Common myeloid progenitor, CD34-positive (primary cell): ENCODE measurements around the gene ZNF518B.

Experiments used
- CTCF ChIA-PET: fragments of 350-600 bp; sonication (Branson Sonifier 250); formaldehyde crosslinking; loops from one replicate; lab custom pipeline; 2021; ENCODE audit warnings: antibody characterized with exemption; lab: Charles Lee
- POLR2A ChIA-PET: fragments of 350-600 bp; sonication (Branson Sonifier 250); formaldehyde crosslinking; loops from one replicate; lab custom pipeline; 2021; ENCODE audit warnings: antibody characterized with exemption; lab: Charles Lee
- DNase-seq, 3 donors: peaks; one replicate each; pipeline versions ENCODE4 v3.0.0 to v3.0.0-alpha.2; 2013
- H3K27ac ChIP-seq, 2 experiments: 1 replicate in 1 of 2; 2 replicates in 1 of 2; pipeline ENCODE4 v1.7.0; 2013; ENCODE audit warnings: inconsistent platforms in 2 of 2, low read length in 2 of 2, mild to moderate bottlenecking in 2 of 2, low read depth in 1 of 2, moderate library complexity in 1 of 2; ENCODE audit not compliant: severe bottlenecking in 2 of 2, insufficient read depth in 1 of 2, poor library complexity in 1 of 2
- H3K27me3 ChIP-seq, 5 experiments: replicated peaks in 2 of 5; 1 replicate in 3 of 5; 2 replicates in 2 of 5; pipeline versions ENCODE4 v1.6.1 to v1.7.0; 2013; ENCODE audit warnings: low read length in 4 of 5, mild to moderate bottlenecking in 2 of 5, moderate library complexity in 2 of 5, inconsistent platforms in 1 of 5; ENCODE audit not compliant: insufficient read depth in 5 of 5, control insufficient read depth in 4 of 5
- H3K36me3 ChIP-seq, 4 experiments: 1 replicate in 2 of 4; 2 replicates in 2 of 4; pipeline versions ENCODE4 v1.6.1 to v1.7.0; 2013; ENCODE audit warnings: low read length in 3 of 4, control low read depth in 1 of 4, mild to moderate bottlenecking in 1 of 4; ENCODE audit not compliant: control insufficient read depth in 4 of 4, insufficient read depth in 4 of 4
- H3K4me1 ChIP-seq, 4 experiments: 1 replicate in 3 of 4; 2 replicates in 1 of 4; pipeline versions ENCODE4 v1.6.1 to v1.7.1; 2013; ENCODE audit warnings: low read length in 3 of 4, mild to moderate bottlenecking in 3 of 4, control low read depth in 1 of 4, inconsistent platforms in 1 of 4, moderate library complexity in 1 of 4; ENCODE audit not compliant: control insufficient read depth in 4 of 4, insufficient read depth in 4 of 4; ENCODE audit errors: control extremely low read depth in 1 of 4
- H3K4me3 ChIP-seq, 7 experiments: 1 replicate in 4 of 7; 2 replicates in 3 of 7; pipeline versions ENCODE4 v1.5.1 to v1.7.0; 2013; ENCODE audit warnings: mild to moderate bottlenecking in 7 of 7, low read length in 6 of 7, moderate library complexity in 6 of 7, inconsistent platforms in 2 of 7, low read depth in 2 of 7, control low read depth in 1 of 7; ENCODE audit not compliant: insufficient read depth in 4 of 7, control insufficient read depth in 1 of 7; ENCODE audit errors: extremely low read depth in 1 of 7
- H3K9me3 ChIP-seq, 5 experiments: 1 replicate in 4 of 5; 2 replicates in 1 of 5; pipeline versions ENCODE4 v1.6.1 to v1.7.1; 2013; ENCODE audit warnings: low read length in 4 of 5, mild to moderate bottlenecking in 2 of 5, inconsistent platforms in 1 of 5, low read depth in 1 of 5, moderate library complexity in 1 of 5; ENCODE audit not compliant: control insufficient read depth in 4 of 5, insufficient read depth in 2 of 5; ENCODE audit errors: control extremely low read depth in 1 of 5
- WGBS: methylation state at CpG from one replicate; pipeline ENCODE4 v1.1.5; 2013; ENCODE audit not compliant: insufficient coverage; 5-methylcytosine and 5-hydroxymethylcytosine counted together

ZNF518B gene

GRCh38 chr4:10416441-10416840 lies 40.8 kb downstream of the ZNF518B start:
- Histone ChIP-seq H3K27me3 (peaks cover 0 to 4% (median 0%) of the 10 kb centered on the region in 5 experiments), H3K36me3 (no peaks in the 10 kb centered on the region), H3K4me3 (no peak overlapping the region), H3K4me1 (peaks cover 0 to 15% (median under 1%) of the 10 kb centered on the region in 4 experiments), H3K9me3 (peaks cover 0 to 6% (median 4%) of the 10 kb centered on the region in 5 experiments), H3K27ac (no peak overlapping the region)
- ChIA-PET CTCF (interaction anchor here (1.2 kb wide), 1 partner anchor 255 kb away, joined by 4 read pairs; no protein-coding TSS in a partner anchor), POLR2A (no interaction called here)
- 60% methylated on average over 2 of the region's 2 CpGs for WGBS
- peak in 2 of 3 donors; percentile 22 to 26 for DNase-seq

DNA sequence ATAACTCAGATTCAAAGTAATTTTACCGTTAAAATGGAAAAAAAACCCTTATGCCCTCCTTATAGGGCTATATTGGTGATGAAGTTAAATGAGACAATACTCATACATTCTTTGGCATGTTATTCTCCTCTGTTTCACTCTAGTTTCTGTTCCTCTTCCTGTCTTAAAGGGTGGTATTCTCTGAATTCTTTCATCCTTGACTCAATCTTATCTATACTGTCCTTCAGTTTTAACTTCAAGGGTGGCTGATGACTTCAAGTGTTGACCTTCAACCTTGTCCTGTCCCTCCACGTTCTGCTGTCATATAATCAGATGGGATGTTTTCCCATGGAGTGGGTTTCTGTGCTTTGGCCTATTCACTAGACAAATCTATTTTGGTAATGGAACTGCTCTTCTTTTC lies 44.0 kb downstream of the ZNF518B start:
- peaks cover 0 to 4% (median 0%) of the 10 kb centered on the region in 5 experiments for H3K27me3 ChIP-seq
- H3K9me3 ChIP-seq = no peaks in the 10 kb centered on the region
- CTCF ChIA-PET = interaction anchor here (1.5 to 1.6 kb wide), 2 partner anchors 8 to 136 kb away, joined by 4 to 9 read pairs; no protein-coding TSS in a partner anchor
- POLR2A ChIA-PET = no interaction called here
- no peaks in the 10 kb centered on the region for H3K36me3 ChIP-seq
- no peak overlapping the region for H3K4me3 ChIP-seq
- no peak for DNase-seq
- no peak overlapping the region for H3K27ac ChIP-seq
- WGBS = no CpG with 5 or more reads among the region's 2 CpGs
- peaks cover 0 to 15% (median 0%) of the 10 kb centered on the region in 4 experiments for H3K4me1 ChIP-seq

- no peak for DNase-seq
- no peak overlapping the region for H3K27ac ChIP-seq
- 98% methylated on average over 5 of the region's 8 CpGs for WGBS
- ChIA-PET POLR2A (no interaction called here), CTCF (interaction anchor here (0.7 to 12.1 kb wide), 6 partner anchors 8 to 250 kb away, joined by 3 to 211 read pairs (median 32); no protein-coding TSS in a partner anchor)
- H3K4me3 ChIP-seq = no peak overlapping the region
- no peaks in the 10 kb centered on the region for H3K9me3 ChIP-seq
- no peaks in the 10 kb centered on the region for H3K27me3 ChIP-seq
- H3K36me3 ChIP-seq = no peaks in the 10 kb centered on the region
- no peaks in the 10 kb centered on the region for H3K4me1 ChIP-seq
Measured at GRCh38 chr4:10405672-10406071, 51.6 kb downstream of the ZNF518B start.

DNA sequence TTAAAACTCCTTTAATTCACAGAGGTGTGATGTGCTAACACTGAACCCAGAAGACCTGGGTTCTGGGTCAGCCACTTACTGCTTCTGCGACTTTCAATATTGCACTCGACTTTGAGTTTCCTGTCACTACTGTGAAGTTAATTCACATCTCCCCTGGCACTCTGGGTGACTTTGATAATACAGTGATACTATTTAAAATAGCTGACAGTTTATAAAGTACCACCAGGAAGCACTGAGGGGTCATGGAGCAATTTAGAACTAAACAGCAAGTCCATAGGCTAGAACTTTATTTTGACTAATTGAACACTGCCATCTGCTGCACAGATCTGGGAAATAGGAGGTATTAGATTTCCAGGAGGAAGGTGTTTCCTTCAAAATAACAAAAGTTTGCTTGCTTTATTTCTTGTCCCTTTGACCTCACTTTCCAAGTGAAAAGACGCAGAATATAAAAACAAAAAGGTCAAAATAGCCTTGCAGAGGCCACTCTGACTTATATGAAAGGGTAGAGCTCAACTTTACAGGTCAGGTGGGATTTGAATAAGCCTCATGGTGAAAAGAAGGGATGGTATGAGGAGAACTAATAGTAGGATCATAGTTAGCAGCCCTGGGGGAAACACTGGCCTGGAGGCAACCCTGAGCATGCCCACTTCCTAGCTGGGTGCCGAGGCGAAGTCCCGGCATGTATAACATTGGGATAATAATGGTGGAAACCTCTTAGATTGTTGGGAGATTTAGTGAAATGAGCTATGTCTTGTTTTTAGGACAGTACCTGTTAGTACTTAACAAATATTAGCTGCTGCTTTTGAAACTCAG lies 53.4 kb downstream of the ZNF518B start:
- CTCF ChIA-PET = interaction anchor here (1.0 to 12.1 kb wide), 23 partner anchors 10 to 341 kb away, joined by 3 to 211 read pairs (median 4); no protein-coding TSS in a partner anchor
- peak; percentile 56 to 77 (median 74) for DNase-seq
- Histone ChIP-seq H3K36me3 (no peaks in the 10 kb centered on the region), H3K4me3 (no peak overlapping the region), H3K9me3 (no peaks in the 10 kb centered on the region), H3K27ac (no peak overlapping the region), H3K4me1 (no peaks in the 10 kb centered on the region), H3K27me3 (no peaks in the 10 kb centered on the region)
- POLR2A ChIA-PET = interaction anchor here (1.3 kb wide), 1 partner anchor 239 kb away, joined by 4 read pairs; no protein-coding TSS in a partner anchor
- 83% methylated on average over 2 of the region's 6 CpGs for WGBS

DNA sequence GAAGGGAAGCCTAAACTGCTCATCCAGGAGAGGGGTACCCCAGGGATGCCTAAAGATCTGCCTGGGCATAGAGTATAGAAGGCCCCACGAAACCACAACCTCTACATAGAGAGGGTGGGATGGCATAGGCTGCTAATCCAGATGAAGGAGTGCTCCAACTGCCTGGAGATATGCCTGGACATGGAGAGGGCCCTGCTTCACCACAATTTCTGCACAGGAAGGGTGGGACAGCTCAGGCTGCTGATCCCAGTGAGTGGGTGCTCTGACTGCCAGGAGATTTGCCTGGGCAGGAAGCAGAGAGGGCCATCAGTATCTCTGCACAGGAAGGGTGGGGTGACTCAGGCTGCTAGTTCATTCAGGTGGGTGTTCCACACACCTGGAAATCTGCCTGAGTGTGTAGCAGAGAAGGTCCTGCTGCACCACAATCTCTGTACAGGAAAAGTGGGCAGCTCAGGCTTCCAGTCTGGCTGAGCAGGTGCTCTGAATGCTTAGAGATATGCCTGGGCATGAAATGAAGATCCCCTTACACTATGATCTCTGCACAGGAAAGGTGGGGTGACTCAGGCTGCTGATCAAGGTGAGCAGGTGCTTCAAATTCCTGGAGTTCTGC lies 61.1 kb downstream of the ZNF518B start:
- Histone ChIP-seq H3K4me3 (no peak overlapping the region), H3K4me1 (no peaks in the 10 kb centered on the region), H3K36me3 (no peaks in the 10 kb centered on the region), H3K27ac (no peak overlapping the region), H3K27me3 (no peaks in the 10 kb centered on the region), H3K9me3 (peaks cover 0 to 4% (median 0%) of the 10 kb centered on the region in 5 experiments)
- 100% methylated on average over 1 of the region's 1 CpG for WGBS
- CTCF ChIA-PET = interaction anchor here (1.0 kb wide), 1 partner anchor 230 kb away, joined by 3 read pairs; no protein-coding TSS in a partner anchor
- DNase-seq = no peak
- POLR2A ChIA-PET = no interaction called here
